Karpas-422 (cell line): Measurements from ENCODE around the gene FUZ. TPM values are rescaled to one million over a fixed set of nuclear protein-coding genes. Genes with fewer than 3 reads are reported as not detected.

Experiments
- DNase-seq: peaks from one replicate; pipeline ENCODE4 v3.0.0-alpha.2; 2015
- H2AFZ ChIP-seq: fragments of 200-600 bp; sonication (generic); 2 replicates; pipeline ENCODE4 v1.6.1; 2014; ENCODE audit warnings: antibody characterized with exemption, low read length, mixed read lengths
- H3K27ac ChIP-seq: fragments of 200-600 bp; sonication (generic); 2 replicates; pipeline ENCODE4 v1.5.1; 2014; ENCODE audit warnings: mild to moderate bottlenecking, low read length, moderate library complexity
- H3K27me3 ChIP-seq: fragments of 200-600 bp; sonication (generic); 2 replicates; pipeline ENCODE4 v1.6.1; 2014; ENCODE audit warnings: low read length, mixed read lengths
- H3K36me3 ChIP-seq: fragments of 200-600 bp; sonication (generic); 2 replicates; pipeline ENCODE4 v1.6.1; 2014; ENCODE audit warnings: low read length, mixed read lengths; ENCODE audit not compliant: insufficient read depth
- H3K4me1 ChIP-seq: fragments of 200-600 bp; sonication (generic); 2 replicates; pipeline ENCODE4 v1.6.1; 2014; ENCODE audit warnings: mild to moderate bottlenecking, low read length, mixed read lengths
- H3K4me2 ChIP-seq: fragments of 200-600 bp; sonication (generic); 2 replicates; pipeline ENCODE4 v1.6.1; 2014; ENCODE audit warnings: low read length, low read depth, mild to moderate bottlenecking; ENCODE audit not compliant: poor library complexity, severe bottlenecking
- H3K4me3 ChIP-seq: fragments of 200-600 bp; sonication (generic); 2 replicates; pipeline ENCODE4 v1.5.1; 2014; ENCODE audit warnings: mild to moderate bottlenecking, antibody characterized with exemption, low read length, mixed read lengths
- H3K79me2 ChIP-seq: fragments of 200-600 bp; sonication (generic); 2 replicates; pipeline ENCODE4 v1.6.1; 2014; ENCODE audit warnings: mild to moderate bottlenecking, low read length, mixed read lengths
- H3K9ac ChIP-seq: fragments of 200-600 bp; sonication (generic); 2 replicates; pipeline ENCODE4 v1.6.0; 2014; ENCODE audit warnings: low read length
- H3K9me2 ChIP-seq: fragments of 200-600 bp; sonication (generic), shearing (Covaris generic); replicated peaks from 2 replicates; pipeline ENCODE4 v1.6.0; 2014; ENCODE audit warnings: mild to moderate bottlenecking, low read length, moderate library complexity; ENCODE audit not compliant: insufficient read depth
- H3K9me3 ChIP-seq: fragments of 300-700, 200-600 bp; sonication (generic); 2 replicates; pipeline ENCODE4 v1.6.1; 2014; ENCODE audit warnings: low read length, mixed read lengths
- H4K20me1 ChIP-seq: fragments of 200-600 bp; sonication (generic); 2 replicates; pipeline ENCODE4 v1.6.1; 2014; ENCODE audit warnings: mild to moderate bottlenecking, antibody characterized with exemption, low read length, low read depth; ENCODE audit not compliant: insufficient read depth
- total RNA-seq: library from RNA; depleted of rRNA; stranded (reverse); fragments of >200 nt; shearing (Covaris generic); gene quantifications from 2 replicates; pipeline ENCODE4 v1.2.3, GENCODE V29; 2014; ENCODE audit warnings: low replicate concordance

FUZ gene
- total RNA-seq, 1 experiment from 2014 or later = 15.8 TPM

- no peaks in the 10 kb centered on the region for H3K9me3 ChIP-seq
- H4K20me1 ChIP-seq = no peaks in the 10 kb centered on the region
- DNase-seq = no peak
- no peak overlapping the region for H2AFZ ChIP-seq
- H3K27me3 ChIP-seq = no peaks in the 10 kb centered on the region
- no peak overlapping the region for H3K4me3 ChIP-seq
- H3K9me2 ChIP-seq = no peaks in the 10 kb centered on the region
- no peak overlapping the region for H3K4me2 ChIP-seq
- peaks cover 4% of the 10 kb centered on the region for H3K4me1 ChIP-seq
- H3K36me3 ChIP-seq = 0 out of 2 replicates have a peak, but pooled peaks cover 19% of the 10 kb centered on the region
- no peaks in the 10 kb centered on the region for H3K79me2 ChIP-seq
- no peak overlapping the region for H3K9ac ChIP-seq
- H3K27ac ChIP-seq = no peak overlapping the region
Measured at GRCh38 chr19:49803529-49803856, 9.6 kb downstream of the FUZ start.

- Histone ChIP-seq H3K4me3 (no peak overlapping the region), H3K9ac (no peak overlapping the region), H3K9me3 (no peaks in the 10 kb centered on the region), H3K4me1 (no peaks in the 10 kb centered on the region), H3K9me2 (no peaks in the 10 kb centered on the region), H3K79me2 (no peaks in the 10 kb centered on the region), H3K36me3 (0 out of 2 replicates have a peak, but pooled peaks cover 19% of the 10 kb centered on the region), H3K27me3 (no peaks in the 10 kb centered on the region), H3K4me2 (no peak overlapping the region), H4K20me1 (no peaks in the 10 kb centered on the region), H3K27ac (no peak overlapping the region), H2AFZ (no peak overlapping the region)
- no peak for DNase-seq
Measured at GRCh38 chr19:49802836-49803528, 10.1 kb downstream of the FUZ start.

GRCh38 chr19:49801966-49802661 is 11.0 kb downstream of the FUZ start:
- Histone ChIP-seq H3K4me2 (no peak overlapping the region), H3K4me3 (no peak overlapping the region), H2AFZ (no peak overlapping the region), H3K79me2 (no peaks in the 10 kb centered on the region), H3K27ac (no peak overlapping the region), H3K36me3 (0 out of 2 replicates have a peak, but pooled peaks cover 19% of the 10 kb centered on the region), H4K20me1 (no peaks in the 10 kb centered on the region), H3K9me3 (no peaks in the 10 kb centered on the region), H3K9ac (no peak overlapping the region), H3K4me1 (no peaks in the 10 kb centered on the region), H3K9me2 (no peaks in the 10 kb centered on the region), H3K27me3 (no peaks in the 10 kb centered on the region)
- peak; percentile 61 for DNase-seq

- Histone ChIP-seq H3K4me1 (no peaks in the 10 kb centered on the region), H3K79me2 (no peaks in the 10 kb centered on the region), H3K27ac (no peak overlapping the region), H3K9me3 (no peaks in the 10 kb centered on the region), H4K20me1 (no peaks in the 10 kb centered on the region), H3K36me3 (0 out of 2 replicates have a peak, but pooled peaks cover 22% of the 10 kb centered on the region), H3K9me2 (no peaks in the 10 kb centered on the region), H3K4me3 (no peak overlapping the region), H2AFZ (no peak overlapping the region), H3K27me3 (no peaks in the 10 kb centered on the region), H3K4me2 (no peak overlapping the region), H3K9ac (no peak overlapping the region)
- no peak for DNase-seq
Measured at GRCh38 chr19:49801401-49801888, 11.6 kb downstream of the FUZ start.

GRCh38 chr19:49800771-49801170 is 12.3 kb downstream of the FUZ start:
- no peaks in the 10 kb centered on the region for H3K9me2 ChIP-seq
- H3K4me3 ChIP-seq = no peak overlapping the region
- no peaks in the 10 kb centered on the region for H3K9me3 ChIP-seq
- no peak overlapping the region for H2AFZ ChIP-seq
- H3K4me2 ChIP-seq = no peak overlapping the region
- no peak overlapping the region for H3K9ac ChIP-seq
- H3K27ac ChIP-seq = no peak overlapping the region
- H3K4me1 ChIP-seq = no peaks in the 10 kb centered on the region
- H3K79me2 ChIP-seq = no peaks in the 10 kb centered on the region
- DNase-seq = no peak
- no peaks in the 10 kb centered on the region for H4K20me1 ChIP-seq
- H3K36me3 ChIP-seq = 0 out of 2 replicates have a peak, but pooled peaks cover 24% of the 10 kb centered on the region
- no peaks in the 10 kb centered on the region for H3K27me3 ChIP-seq

GRCh38 chr19:49799798-49800376 is 13.2 kb downstream of the FUZ start:
- Histone ChIP-seq H3K36me3 (0 out of 2 replicates have a peak, but pooled peaks cover 23% of the 10 kb centered on the region), H3K9me3 (no peaks in the 10 kb centered on the region), H3K9ac (no peak overlapping the region), H4K20me1 (no peaks in the 10 kb centered on the region), H3K27ac (no peak overlapping the region), H3K4me3 (no peak overlapping the region), H3K4me2 (no peak overlapping the region), H3K27me3 (no peaks in the 10 kb centered on the region), H2AFZ (no peak overlapping the region), H3K4me1 (no peaks in the 10 kb centered on the region), H3K9me2 (no peaks in the 10 kb centered on the region), H3K79me2 (no peaks in the 10 kb centered on the region)
- peak; percentile 61 for DNase-seq

GRCh38 chr19:49799271-49799797 is 13.8 kb downstream of the FUZ start:
- Histone ChIP-seq H3K27me3 (no peaks in the 10 kb centered on the region), H3K36me3 (0 out of 2 replicates have a peak, but pooled peaks cover 19% of the 10 kb centered on the region)

GRCh38 chr19:49798574-49798973 is 14.5 kb downstream of the FUZ start:
- DNase-seq = no peak
- Histone ChIP-seq H2AFZ (no peak overlapping the region), H3K4me2 (no peak overlapping the region), H3K4me3 (no peak overlapping the region), H3K36me3 (0 out of 2 replicates have a peak, but pooled peaks cover 18% of the 10 kb centered on the region), H3K9me3 (no peaks in the 10 kb centered on the region), H3K27ac (no peak overlapping the region), H3K9ac (no peak overlapping the region), H3K79me2 (no peaks in the 10 kb centered on the region), H3K9me2 (no peaks in the 10 kb centered on the region), H3K4me1 (no peaks in the 10 kb centered on the region), H3K27me3 (no peaks in the 10 kb centered on the region), H4K20me1 (no peaks in the 10 kb centered on the region)

More at GRCh38 chr19:49799271-49799797, 13.8 kb downstream of the FUZ start:
- no peak overlapping the region for H3K4me2 ChIP-seq
- no peak for DNase-seq
- no peaks in the 10 kb centered on the region for H3K4me1 ChIP-seq
- no peak overlapping the region for H3K27ac ChIP-seq
- H3K4me3 ChIP-seq = no peak overlapping the region
- no peak overlapping the region for H3K9ac ChIP-seq
- no peaks in the 10 kb centered on the region for H3K79me2 ChIP-seq
- H4K20me1 ChIP-seq = no peaks in the 10 kb centered on the region
- H3K9me3 ChIP-seq = no peaks in the 10 kb centered on the region
- no peaks in the 10 kb centered on the region for H3K9me2 ChIP-seq
- no peak overlapping the region for H2AFZ ChIP-seq
